Gastrocnemius medialis (tissue), 4 donors: ENCODE results near the gene SORBS2. TPM values are rescaled to one million over a fixed set of nuclear protein-coding genes. Genes with fewer than 3 reads are reported as not detected.

Experiments used
- ATAC-seq, 2 donors: fragments of 150-250 bp; one replicate each; pipeline ENCODE4 v1.9.1; 2016
- DNase-seq, 2 donors: peaks; one replicate each; pipeline ENCODE4 v3.0.0-alpha.2; 2019
- H3K27ac ChIP-seq, 4 donors: fragments of 200-600 bp; sonication (generic); 1 replicate in 1 of 4; 2 replicates in 3 of 4; pipeline ENCODE4 v1.5.1; 2016 to 2018; ENCODE audit warnings: mild to moderate bottlenecking in 2 of 4, moderate library complexity in 1 of 4
- H3K27me3 ChIP-seq, 3 donors: fragments of 200-600 bp; sonication (generic) in 2 of 3; 1 replicate in 1 of 3; 2 replicates in 2 of 3; pipeline versions ENCODE4 v1.5.1 to v1.6.0; 2016 to 2019; ENCODE audit warnings: mild to moderate bottlenecking in 1 of 3, moderate library complexity in 1 of 3
- H3K36me3 ChIP-seq, 2 donors: fragments of 200-600 bp; sonication (generic) in 1 of 2; one replicate each; pipeline ENCODE4 v1.5.1; 2017 to 2018
- H3K4me1 ChIP-seq, 2 donors: fragments of 200-600 bp; sonication (generic) in 1 of 2; one replicate each; pipeline ENCODE4 v1.5.1; 2016 to 2017; ENCODE audit warnings: mild to moderate bottlenecking in 2 of 2
- H3K4me3 ChIP-seq, 4 donors: fragments of 200-600 bp; sonication (generic) in 3 of 4; 1 replicate in 1 of 4; 2 replicates in 3 of 4; pipeline ENCODE4 v1.5.1; 2016 to 2019; ENCODE audit warnings: mild to moderate bottlenecking in 2 of 4
- H3K9me3 ChIP-seq, 3 donors: fragments of 200-600 bp; sonication (generic) in 2 of 3; 1 replicate in 1 of 3; 2 replicates in 2 of 3; pipeline ENCODE4 v1.5.1; 2016 to 2019
- POLR2A ChIP-seq, 2 donors: fragments of 450-650 bp; IDR thresholded peaks; one replicate each; pipeline ENCODE4 v1.6.1; 2017; ENCODE audit warnings: antibody characterized with exemption in 2 of 2, mild to moderate bottlenecking in 2 of 2, moderate library complexity in 2 of 2
- in situ Hi-C, 4 donors: fragments of 200-750 bp; cut with MboI; loops; one replicate each; pipeline versions ENCODE4 v1.15.0 to v1.8.0; 2017; ENCODE audit warnings: low sequenced_read_pairs in 4 of 4
- intact Hi-C: fragments of 100-400 bp; cut with DNase I; formaldehyde crosslinking; loops from one replicate; pipeline ENCODE4 v1.15.1; 2023; ENCODE audit warnings: low total_unique reads
- total RNA-seq, 4 donors: library from RNA; depleted of rRNA; stranded (reverse); fragments of >200 nt; gene quantifications; one replicate each; pipeline versions ENCODE4 v1.1.0 to v1.2.3, GENCODE V29; 2016
- TF ChIP-seq, protein P1 (sequence below), 5 experiments: fragments of 450-650 bp in 3 of 5; fragments of 200-600 bp in 2 of 5; sonication (generic) in 2 of 5; IDR thresholded peaks in 4 of 5; conservative IDR thresholded peaks in 1 of 5; 1 replicate in 4 of 5; 2 replicates in 1 of 5; pipeline ENCODE4 v1.5.1; 2016 to 2019; ENCODE audit warnings: antibody characterized with exemption in 5 of 5, mild to moderate bottlenecking in 3 of 5, moderate library complexity in 3 of 5

SORBS2 gene
- total RNA-seq, 4 donors from 2014 or later, result 15.3 to 64.5 (median 17.4) TPM

GRCh38 chr4:185836241-185837084 is 24.5 kb upstream of the SORBS2 start:
- in situ Hi-C loops (no loop called here), intact Hi-C loops (no loop called here)
- ATAC-seq (no peak), DNase-seq (no peak)
- no peak for TF ChIP-seq POLR2A (IDR thresholded peaks at IDR 0.05)
- TF ChIP-seq, protein P1, sequence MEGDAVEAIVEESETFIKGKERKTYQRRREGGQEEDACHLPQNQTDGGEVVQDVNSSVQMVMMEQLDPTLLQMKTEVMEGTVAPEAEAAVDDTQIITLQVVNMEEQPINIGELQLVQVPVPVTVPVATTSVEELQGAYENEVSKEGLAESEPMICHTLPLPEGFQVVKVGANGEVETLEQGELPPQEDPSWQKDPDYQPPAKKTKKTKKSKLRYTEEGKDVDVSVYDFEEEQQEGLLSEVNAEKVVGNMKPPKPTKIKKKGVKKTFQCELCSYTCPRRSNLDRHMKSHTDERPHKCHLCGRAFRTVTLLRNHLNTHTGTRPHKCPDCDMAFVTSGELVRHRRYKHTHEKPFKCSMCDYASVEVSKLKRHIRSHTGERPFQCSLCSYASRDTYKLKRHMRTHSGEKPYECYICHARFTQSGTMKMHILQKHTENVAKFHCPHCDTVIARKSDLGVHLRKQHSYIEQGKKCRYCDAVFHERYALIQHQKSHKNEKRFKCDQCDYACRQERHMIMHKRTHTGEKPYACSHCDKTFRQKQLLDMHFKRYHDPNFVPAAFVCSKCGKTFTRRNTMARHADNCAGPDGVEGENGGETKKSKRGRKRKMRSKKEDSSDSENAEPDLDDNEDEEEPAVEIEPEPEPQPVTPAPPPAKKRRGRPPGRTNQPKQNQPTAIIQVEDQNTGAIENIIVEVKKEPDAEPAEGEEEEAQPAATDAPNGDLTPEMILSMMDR (IDR thresholded peaks at IDR 0.05 in 4 of 5, conservative IDR thresholded peaks at IDR 0.05 in 1 of 5), result no peak
- H3K4me1 ChIP-seq, result peaks cover 9 to 20% of the 10 kb centered on the region in 2 donors
- no peaks in the 10 kb centered on the region for H3K36me3 ChIP-seq
- H3K27me3 ChIP-seq, result no peaks in the 10 kb centered on the region
- no peaks in the 10 kb centered on the region for H3K9me3 ChIP-seq
- no peak overlapping the region for H3K27ac ChIP-seq
- H3K4me3 ChIP-seq, result no peak overlapping the region

DNA sequence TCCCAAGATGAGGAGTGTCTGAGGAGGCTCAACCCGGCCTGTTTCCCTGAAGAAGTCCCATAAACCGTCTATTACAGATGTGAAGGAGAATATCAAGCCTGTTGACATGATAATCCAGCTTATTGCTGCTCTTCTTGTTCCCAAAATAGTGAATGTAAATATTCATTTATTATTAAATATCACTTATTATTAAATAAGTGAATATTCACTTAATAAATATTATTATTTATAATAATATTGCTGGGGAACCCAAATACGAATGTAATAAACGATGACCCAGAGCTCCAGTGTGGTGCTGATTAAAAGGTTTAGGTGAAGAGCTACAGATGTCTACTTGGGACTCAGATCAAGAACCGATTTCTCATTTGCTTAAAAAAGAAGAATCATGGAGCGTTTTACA is 23.8 kb upstream of the SORBS2 start:
- Histone ChIP-seq H3K27ac (no peak overlapping the region), H3K4me1 (peaks cover 9 to 20% of the 10 kb centered on the region in 2 donors), H3K27me3 (no peaks in the 10 kb centered on the region), H3K36me3 (no peaks in the 10 kb centered on the region), H3K9me3 (no peaks in the 10 kb centered on the region), H3K4me3 (no peak overlapping the region)
- no peak for TF ChIP-seq POLR2A (IDR thresholded peaks at IDR 0.05)
- TF ChIP-seq, protein P1 (IDR thresholded peaks at IDR 0.05 in 4 of 5, conservative IDR thresholded peaks at IDR 0.05 in 1 of 5), result no peak
- ATAC-seq (no peak), DNase-seq (no peak)
- in situ Hi-C loops (no loop called here), intact Hi-C loops (no loop called here)

DNA sequence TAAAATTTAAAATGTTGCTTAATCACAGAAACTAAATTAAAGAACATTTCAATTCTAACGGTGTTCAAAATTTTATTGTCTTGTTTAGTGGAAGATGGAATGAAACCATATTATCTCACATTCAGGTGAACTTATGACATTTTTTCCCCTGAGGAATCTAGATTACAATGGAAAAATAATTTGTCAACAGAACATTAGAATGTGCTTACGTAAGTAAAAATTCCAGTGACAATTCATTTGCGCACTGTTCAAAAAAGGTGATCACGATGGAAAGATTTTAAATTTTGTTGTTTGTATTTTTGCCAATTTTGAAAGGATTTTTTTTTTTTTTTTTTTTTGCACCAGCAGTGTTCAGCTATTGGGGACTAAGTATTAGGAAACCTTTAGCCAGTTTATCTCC is 23.3 kb upstream of the SORBS2 start:
- intact Hi-C loops (no loop called here), in situ Hi-C loops (no loop called here)
- no peak overlapping the region for H3K4me3 ChIP-seq
- H3K27ac ChIP-seq, result no peak overlapping the region
- DNase-seq, result no peak
- no peaks in the 10 kb centered on the region for H3K27me3 ChIP-seq
- no peaks in the 10 kb centered on the region for H3K36me3 ChIP-seq
- peaks cover 9 to 20% of the 10 kb centered on the region in 2 donors for H3K4me1 ChIP-seq
- no peaks in the 10 kb centered on the region for H3K9me3 ChIP-seq
- no peak for ATAC-seq
- TF ChIP-seq POLR2A (IDR thresholded peaks at IDR 0.05), result no peak
- TF ChIP-seq, protein P1 (IDR thresholded peaks at IDR 0.05 in 4 of 5, conservative IDR thresholded peaks at IDR 0.05 in 1 of 5), result no peak

GRCh38 chr4:185834778-185835177 is 22.8 kb upstream of the SORBS2 start:
- Histone ChIP-seq H3K36me3 (no peaks in the 10 kb centered on the region), H3K27ac (no peak overlapping the region), H3K27me3 (no peaks in the 10 kb centered on the region), H3K4me1 (peaks cover 6 to 20% of the 10 kb centered on the region in 2 donors), H3K9me3 (no peaks in the 10 kb centered on the region), H3K4me3 (no peak overlapping the region)
- no peak for ATAC-seq
- TF ChIP-seq POLR2A (IDR thresholded peaks at IDR 0.05), result no peak
- DNase-seq, result no peak
- in situ Hi-C loops (no loop called here), intact Hi-C loops (no loop called here)

GRCh38 chr4:185834088-185834487 is 22.1 kb upstream of the SORBS2 start:
- H3K27me3 ChIP-seq, result no peaks in the 10 kb centered on the region

More at GRCh38 chr4:185834088-185834487, 22.1 kb upstream of the SORBS2 start:
- Histone ChIP-seq H3K9me3 (no peaks in the 10 kb centered on the region), H3K27ac (no peak overlapping the region), H3K4me3 (no peak overlapping the region), H3K4me1 (peaks cover 0 to 14% of the 10 kb centered on the region in 2 donors), H3K36me3 (no peaks in the 10 kb centered on the region)
- intact Hi-C loops (no loop called here), in situ Hi-C loops (no loop called here)
- DNase-seq (no peak), ATAC-seq (no peak)
- TF ChIP-seq, protein P1 (IDR thresholded peaks at IDR 0.05 in 4 of 5, conservative IDR thresholded peaks at IDR 0.05 in 1 of 5), result no peak
- TF ChIP-seq POLR2A (IDR thresholded peaks at IDR 0.05), result no peak
